ENCODE results near the gene XXYLT1. TPM values are rescaled to one million over a fixed set of nuclear protein-coding genes. Genes with fewer than 3 reads are reported as not detected.
A peak's percentile ranks its signal among the peaks of the same experiment; 100 is the strongest.

XXYLT1 gene
- total RNA-seq, 1 experiment from 2014 or later, result 25.5 TPM

DNA sequence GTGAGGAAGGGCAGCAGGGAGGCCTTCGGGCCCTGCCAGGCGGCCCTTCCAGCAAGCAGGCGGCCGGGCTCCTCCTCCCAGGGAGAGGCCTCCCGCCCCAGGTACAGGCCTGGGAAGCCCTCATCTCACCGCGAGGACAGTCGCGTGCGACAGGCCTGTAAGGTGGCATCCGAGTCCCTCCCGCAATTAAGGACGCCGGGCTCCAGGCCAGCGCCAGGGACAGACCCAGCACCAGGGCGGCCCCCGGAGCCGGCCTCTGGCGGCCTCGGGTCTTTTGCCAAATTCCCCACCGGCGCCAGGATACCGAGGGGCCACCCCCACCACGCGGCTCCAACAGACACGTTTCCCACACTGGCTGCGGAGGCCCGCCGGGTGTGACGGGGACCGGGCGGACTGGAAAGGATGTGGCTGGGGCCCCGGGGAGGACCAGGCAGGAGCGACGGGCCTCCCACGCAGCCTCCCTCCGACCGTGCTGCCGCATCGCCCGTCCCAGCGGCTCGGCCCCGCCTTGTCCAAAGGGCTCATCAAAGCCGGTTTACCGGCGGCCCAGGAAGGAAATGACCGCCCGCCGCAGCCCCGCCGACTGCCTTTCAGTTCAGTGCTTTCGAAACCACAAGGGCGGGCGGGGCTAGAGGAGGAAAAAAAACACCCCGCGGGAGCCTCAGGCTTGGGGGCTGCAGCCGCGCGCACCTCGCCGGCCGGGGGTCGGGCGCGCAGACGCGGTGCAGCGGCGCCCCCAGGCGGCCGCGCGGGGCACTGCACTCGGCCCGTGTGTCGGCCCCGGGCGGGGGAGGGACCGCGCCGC, 11.3 kb downstream of the XXYLT1 start:
- Histone ChIP-seq H3K9ac (ENCODE audit: low read length) (peak overlapping the region; percentile 84), H3K36me3 (ENCODE audit: low read depth, low read length) (no peaks in the 10 kb centered on the region), H3K27ac (ENCODE audit: low read length) (peak overlapping the region; percentile 73), H3K4me3 (ENCODE audit: low read length) (peak overlapping the region; percentile 92), H3K9me3 (ENCODE audit: low read length) (no peaks in the 10 kb centered on the region), H3K79me2 (ENCODE audit: low read length) (peaks cover 64% of the 10 kb centered on the region), H2AFZ (ENCODE audit: low read length) (peak overlapping the region; percentile 67), H3K9me2 (replicated peaks; ENCODE audit: low read length) (no peaks in the 10 kb centered on the region), H3F3A (ENCODE audit: low read length, unreplicated experiment) (no peaks in the 10 kb centered on the region), H3K4me2 (ENCODE audit: low read length) (peak overlapping the region; percentile 99), H3K4me1 (ENCODE audit: insufficient read depth, low read length) (peaks cover 16% of the 10 kb centered on the region), H3K27me3 (ENCODE audit: low read length) (no peaks in the 10 kb centered on the region), H4K20me1 (ENCODE audit: low read length) (no peaks in the 10 kb centered on the region)
- ChIA-PET POLR2A (ENCODE audit: unreplicated experiment) (no interaction called here), CTCF (interaction anchor here (1.1 to 1.5 kb wide), 2 partner anchors 577 to 588 kb away, joined by 5 to 10 read pairs (median 10); partner anchors contain the start of gene LSG1)
- BruUV-seq (replicated peaks), result TSS peak; percentile 64
- peak; percentile 74 for ATAC-seq
- no peak for TF ChIP-seq EZH2phosphoT487 (IDR thresholded peaks at IDR 0.05; ENCODE audit: borderline replicate concordance, low read length)
- TF ChIP-seq, protein P1, sequence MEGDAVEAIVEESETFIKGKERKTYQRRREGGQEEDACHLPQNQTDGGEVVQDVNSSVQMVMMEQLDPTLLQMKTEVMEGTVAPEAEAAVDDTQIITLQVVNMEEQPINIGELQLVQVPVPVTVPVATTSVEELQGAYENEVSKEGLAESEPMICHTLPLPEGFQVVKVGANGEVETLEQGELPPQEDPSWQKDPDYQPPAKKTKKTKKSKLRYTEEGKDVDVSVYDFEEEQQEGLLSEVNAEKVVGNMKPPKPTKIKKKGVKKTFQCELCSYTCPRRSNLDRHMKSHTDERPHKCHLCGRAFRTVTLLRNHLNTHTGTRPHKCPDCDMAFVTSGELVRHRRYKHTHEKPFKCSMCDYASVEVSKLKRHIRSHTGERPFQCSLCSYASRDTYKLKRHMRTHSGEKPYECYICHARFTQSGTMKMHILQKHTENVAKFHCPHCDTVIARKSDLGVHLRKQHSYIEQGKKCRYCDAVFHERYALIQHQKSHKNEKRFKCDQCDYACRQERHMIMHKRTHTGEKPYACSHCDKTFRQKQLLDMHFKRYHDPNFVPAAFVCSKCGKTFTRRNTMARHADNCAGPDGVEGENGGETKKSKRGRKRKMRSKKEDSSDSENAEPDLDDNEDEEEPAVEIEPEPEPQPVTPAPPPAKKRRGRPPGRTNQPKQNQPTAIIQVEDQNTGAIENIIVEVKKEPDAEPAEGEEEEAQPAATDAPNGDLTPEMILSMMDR (conservative IDR thresholded peaks at IDR 0.05; ENCODE audit: low read depth, low read length), result peak; percentile 46; the same call in 1 of the 2 replicates
- intact Hi-C loops (cut with micrococcal nuclease), result loop anchor here (1.0 to 10.0 kb wide), 10 partner anchors 105 to 587 kb away; partner anchors contain the start of gene LSG1
- peak; percentile 91 for DNase-seq

DNA sequence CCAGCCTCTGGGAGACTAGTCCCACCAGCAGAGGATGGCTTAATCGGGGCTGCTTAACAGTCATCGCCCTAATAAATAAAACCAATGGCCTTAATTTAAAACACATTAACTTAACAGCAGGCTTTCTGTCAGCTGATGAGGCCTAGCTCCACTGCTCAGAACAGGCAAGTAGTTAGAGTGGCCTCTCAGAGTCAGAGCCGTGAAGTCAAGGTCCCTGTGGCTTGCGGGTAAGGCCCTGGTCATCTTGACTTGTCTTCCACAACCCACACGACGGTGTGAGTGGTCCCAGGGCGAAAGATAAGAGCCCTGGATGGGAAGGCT, 11.8 kb downstream of the XXYLT1 start:
- Histone ChIP-seq H3K9me2 (replicated peaks; ENCODE audit: low read length) (no peaks in the 10 kb centered on the region), H3F3A (ENCODE audit: low read length, unreplicated experiment) (no peaks in the 10 kb centered on the region), H3K4me1 (ENCODE audit: insufficient read depth, low read length) (peaks cover 16% of the 10 kb centered on the region), H3K9ac (ENCODE audit: low read length) (peak overlapping the region; percentile 84), H3K4me3 (ENCODE audit: low read length) (peak overlapping the region; percentile 92; the same call in 1 of the 2 replicates), H3K4me2 (ENCODE audit: low read length) (peak overlapping the region; percentile 99), H2AFZ (ENCODE audit: low read length) (peak overlapping the region; percentile 67; the same call in 1 of the 2 replicates), H3K36me3 (ENCODE audit: low read depth, low read length) (no peaks in the 10 kb centered on the region), H3K79me2 (ENCODE audit: low read length) (peaks cover 64% of the 10 kb centered on the region), H3K27me3 (ENCODE audit: low read length) (no peaks in the 10 kb centered on the region), H4K20me1 (ENCODE audit: low read length) (no peaks in the 10 kb centered on the region), H3K9me3 (ENCODE audit: low read length) (no peaks in the 10 kb centered on the region), H3K27ac (ENCODE audit: low read length) (peak overlapping the region; percentile 73)
- ChIA-PET POLR2A (ENCODE audit: unreplicated experiment) (no interaction called here), CTCF (interaction anchor here (1.5 kb wide), 1 partner anchor 576 kb away, joined by 5 read pairs; no protein-coding TSS in a partner anchor)
- BruUV-seq (replicated peaks), result no TSS peak
- no peak for TF ChIP-seq EZH2phosphoT487 (IDR thresholded peaks at IDR 0.05; ENCODE audit: borderline replicate concordance, low read length)
- TF ChIP-seq EZH2 (IDR thresholded peaks at IDR 0.05; ENCODE audit: low read length, unreplicated experiment), result no peak
- ATAC-seq (no peak), DNase-seq (peak; percentile 30)
- intact Hi-C loops (cut with micrococcal nuclease), result loop anchor here (1.0 to 10.0 kb wide), 4 partner anchors 104 to 586 kb away; partner anchors contain the start of gene LSG1

DNA sequence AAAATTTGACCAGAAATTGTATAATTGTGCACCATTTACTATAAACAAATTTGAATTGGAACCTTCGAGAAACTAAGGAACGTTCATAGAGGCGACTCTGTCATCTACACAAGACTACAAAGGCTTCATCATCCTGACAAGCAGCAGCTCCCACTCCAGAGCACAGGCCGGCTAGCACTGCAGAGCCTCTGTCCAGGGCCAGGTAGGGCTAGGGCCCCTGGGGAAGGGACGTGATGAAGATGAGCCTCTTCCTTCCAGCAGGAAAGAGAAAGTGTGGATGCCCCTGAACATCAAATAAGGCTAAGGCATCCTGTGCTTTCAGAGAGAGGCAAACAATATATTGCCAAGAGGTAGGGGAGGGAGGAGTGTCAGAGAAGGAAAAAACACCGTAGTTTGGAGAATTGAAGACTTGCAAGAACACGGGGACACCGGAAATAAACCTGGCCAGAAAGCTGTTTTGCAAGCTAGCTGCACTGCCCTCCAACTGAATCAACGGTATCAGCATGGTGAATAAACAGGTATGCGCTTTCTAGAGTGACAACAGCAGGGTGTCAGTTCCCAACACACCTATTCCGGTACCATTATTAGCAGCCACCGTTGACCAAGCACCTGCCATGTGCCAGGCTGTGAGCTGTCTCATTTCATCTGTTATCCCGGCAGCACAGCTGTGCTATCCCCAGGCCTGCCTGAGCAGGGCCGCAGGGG, 12.4 kb downstream of the XXYLT1 start:
- Histone ChIP-seq H2AFZ (ENCODE audit: low read length) (no peak overlapping the region), H3K27ac (ENCODE audit: low read length) (peak overlapping the region; percentile 73; the same call in 1 of the 2 replicates)
- no peak for DNase-seq

More for the DNA sequence above, 12.4 kb downstream of the XXYLT1 start:
- TF ChIP-seq EZH2 (IDR thresholded peaks at IDR 0.05; ENCODE audit: low read length, unreplicated experiment), result no peak
- no peak for ATAC-seq
- peak overlapping the region; percentile 99 for H3K4me2 ChIP-seq (ENCODE audit: low read length)
- peak overlapping the region; percentile 84 for H3K9ac ChIP-seq (ENCODE audit: low read length)
- no peaks in the 10 kb centered on the region for H4K20me1 ChIP-seq (ENCODE audit: low read length)
- peaks cover 16% of the 10 kb centered on the region for H3K4me1 ChIP-seq (ENCODE audit: insufficient read depth, low read length)
- no peaks in the 10 kb centered on the region for H3K9me3 ChIP-seq (ENCODE audit: low read length)
- POLR2A ChIA-PET (ENCODE audit: unreplicated experiment), result no interaction called here
- CTCF ChIA-PET, result interaction anchor here (1.5 kb wide), 1 partner anchor 576 kb away, joined by 5 read pairs; no protein-coding TSS in a partner anchor
- no TSS peak for BruUV-seq (replicated peaks)
- H3K27me3 ChIP-seq (ENCODE audit: low read length), result no peaks in the 10 kb centered on the region
- H3K36me3 ChIP-seq (ENCODE audit: low read depth, low read length), result no peaks in the 10 kb centered on the region
- H3K79me2 ChIP-seq (ENCODE audit: low read length), result peaks cover 64% of the 10 kb centered on the region
- H3F3A ChIP-seq (ENCODE audit: low read length, unreplicated experiment), result no peaks in the 10 kb centered on the region
- H3K9me2 ChIP-seq (replicated peaks; ENCODE audit: low read length), result no peaks in the 10 kb centered on the region
- intact Hi-C loops (cut with micrococcal nuclease), result loop anchor here (1.0 to 10.0 kb wide), 4 partner anchors 104 to 586 kb away; partner anchors contain the start of gene LSG1
- H3K4me3 ChIP-seq (ENCODE audit: low read length), result no peak overlapping the region; the same call in 1 of the 2 replicates
